GM18508 (cell line): ENCODE measurements around the gene EIF4G1.
"Not testable (repeated sequence)": the region's sequence is repeated elsewhere in the genome, so short reads cannot be mapped to it uniquely, and the experiment has no call there.

ENCODE experiments used
- ATAC-seq: cut with Tn5 transposase; IDR thresholded peaks from one replicate; pipeline ENCODE4 v1.9.1; 2021; ENCODE audit warnings: moderate number of reproducible peaks; ENCODE audit not compliant: insufficient read depth, unreplicated experiment

Gene EIF4G1

DNA sequence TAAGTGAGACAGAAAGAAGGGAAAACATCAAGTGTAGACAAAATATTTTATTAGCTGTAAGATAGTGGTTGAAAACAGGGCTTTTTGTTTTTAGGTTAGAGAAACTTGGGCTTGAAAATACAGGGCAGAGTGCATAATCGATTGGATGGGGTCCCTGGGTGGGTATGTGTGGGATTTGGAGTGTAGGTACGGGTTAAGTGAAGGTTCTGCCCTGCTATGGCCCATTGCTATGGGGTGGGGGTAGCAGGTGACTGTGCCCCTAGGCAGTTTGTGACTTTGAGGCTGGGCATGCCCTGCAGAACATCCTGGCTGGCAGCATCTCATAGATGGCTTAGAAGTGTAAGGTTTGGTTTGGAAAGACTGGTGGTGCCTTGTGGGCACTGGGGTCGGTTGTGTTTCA, 19.3 kb downstream of the EIF4G1 start:
- no peak for ATAC-seq

DNA sequence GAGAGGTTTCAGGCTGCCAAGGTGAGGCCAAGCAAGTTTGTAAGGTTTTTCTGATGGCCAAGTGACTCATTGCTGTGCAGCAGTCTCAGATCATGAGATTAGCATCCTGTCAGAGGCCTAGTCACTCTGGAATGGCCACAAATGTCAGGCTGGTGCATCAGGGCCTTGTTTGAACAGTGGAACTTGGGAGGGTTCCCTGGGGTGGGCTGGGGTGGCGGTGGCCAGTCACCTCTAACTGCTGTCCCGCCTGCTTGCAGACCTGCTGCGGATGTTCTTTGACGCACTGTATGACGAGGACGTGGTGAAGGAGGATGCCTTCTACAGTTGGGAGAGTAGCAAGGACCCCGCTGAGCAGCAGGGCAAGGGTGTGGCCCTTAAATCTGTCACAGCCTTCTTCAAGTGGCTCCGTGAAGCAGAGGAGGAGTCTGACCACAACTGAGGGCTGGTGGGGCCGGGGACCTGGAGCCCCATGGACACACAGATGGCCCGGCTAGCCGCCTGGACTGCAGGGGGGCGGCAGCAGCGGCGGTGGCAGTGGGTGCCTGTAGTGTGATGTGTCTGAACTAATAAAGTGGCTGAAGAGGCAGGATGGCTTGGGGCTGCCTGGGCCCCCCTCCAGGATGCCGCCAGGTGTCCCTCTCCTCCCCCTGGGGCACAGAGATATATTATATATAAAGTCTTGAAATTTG, 20.2 kb downstream of the EIF4G1 start:
- ATAC-seq: no peak

DNA sequence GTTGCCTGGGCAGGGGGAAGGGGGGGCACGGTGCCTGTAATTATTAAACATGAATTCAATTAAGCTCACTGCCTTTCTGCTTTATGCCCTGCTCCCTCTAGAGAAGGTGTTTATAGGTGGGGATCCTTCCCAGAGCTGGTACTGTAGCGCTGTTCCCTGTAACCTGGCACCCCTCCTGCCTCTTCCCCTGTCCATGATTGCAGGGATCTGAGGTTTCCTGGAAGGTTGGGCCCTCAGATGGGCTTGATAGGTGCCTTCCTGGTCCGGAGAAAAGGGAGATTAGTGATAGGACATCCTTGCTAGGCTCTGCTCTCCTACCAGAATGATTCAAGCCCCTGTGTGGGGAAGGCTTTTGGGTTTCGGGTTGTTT, 20.9 kb downstream of the EIF4G1 start:
- no peak for ATAC-seq

DNA sequence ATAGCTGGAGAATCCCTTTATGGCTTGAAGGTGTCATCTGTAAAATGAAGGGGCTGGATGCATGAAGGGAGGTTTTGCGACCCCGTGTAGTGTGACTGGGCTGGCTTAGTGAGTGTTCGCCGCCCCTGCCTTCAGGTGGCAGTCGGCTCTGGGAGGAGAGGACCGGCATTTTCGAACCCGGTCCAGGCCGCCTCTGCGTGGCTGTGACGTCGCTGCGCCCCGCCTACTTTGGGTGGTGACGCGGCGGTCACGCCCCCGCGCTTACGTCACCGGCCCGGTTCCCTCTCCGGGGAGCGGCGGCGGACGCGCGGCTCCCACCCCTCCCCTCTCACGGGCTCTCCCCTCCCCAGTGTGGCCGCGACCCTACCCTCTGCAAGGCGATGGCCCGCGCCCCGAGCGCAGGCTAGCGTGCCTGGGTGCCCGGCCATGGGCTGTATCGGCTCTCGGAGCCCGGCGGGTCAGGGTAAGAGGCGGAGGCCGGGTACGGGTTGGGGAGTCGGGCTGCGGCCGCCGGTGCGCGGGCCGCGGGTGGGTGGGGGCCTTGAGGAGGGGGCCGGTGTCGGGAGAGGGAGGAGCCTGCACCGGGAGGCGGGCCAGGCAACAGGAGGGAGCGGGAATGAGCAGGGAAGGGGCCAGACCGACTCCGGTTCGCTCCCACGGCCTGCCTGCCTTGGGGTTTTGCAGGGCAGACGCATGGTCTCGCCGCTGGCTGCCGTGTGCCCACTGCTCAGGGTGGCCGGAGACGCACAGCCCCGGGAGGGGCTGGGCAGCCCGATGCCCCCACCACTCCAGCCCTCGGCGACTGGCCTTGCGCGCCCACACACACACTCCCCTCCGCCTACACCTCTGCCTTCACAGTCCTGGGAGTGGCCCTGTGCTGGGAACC, 21.5 kb downstream of the EIF4G1 start:
- ATAC-seq: no peak

DNA sequence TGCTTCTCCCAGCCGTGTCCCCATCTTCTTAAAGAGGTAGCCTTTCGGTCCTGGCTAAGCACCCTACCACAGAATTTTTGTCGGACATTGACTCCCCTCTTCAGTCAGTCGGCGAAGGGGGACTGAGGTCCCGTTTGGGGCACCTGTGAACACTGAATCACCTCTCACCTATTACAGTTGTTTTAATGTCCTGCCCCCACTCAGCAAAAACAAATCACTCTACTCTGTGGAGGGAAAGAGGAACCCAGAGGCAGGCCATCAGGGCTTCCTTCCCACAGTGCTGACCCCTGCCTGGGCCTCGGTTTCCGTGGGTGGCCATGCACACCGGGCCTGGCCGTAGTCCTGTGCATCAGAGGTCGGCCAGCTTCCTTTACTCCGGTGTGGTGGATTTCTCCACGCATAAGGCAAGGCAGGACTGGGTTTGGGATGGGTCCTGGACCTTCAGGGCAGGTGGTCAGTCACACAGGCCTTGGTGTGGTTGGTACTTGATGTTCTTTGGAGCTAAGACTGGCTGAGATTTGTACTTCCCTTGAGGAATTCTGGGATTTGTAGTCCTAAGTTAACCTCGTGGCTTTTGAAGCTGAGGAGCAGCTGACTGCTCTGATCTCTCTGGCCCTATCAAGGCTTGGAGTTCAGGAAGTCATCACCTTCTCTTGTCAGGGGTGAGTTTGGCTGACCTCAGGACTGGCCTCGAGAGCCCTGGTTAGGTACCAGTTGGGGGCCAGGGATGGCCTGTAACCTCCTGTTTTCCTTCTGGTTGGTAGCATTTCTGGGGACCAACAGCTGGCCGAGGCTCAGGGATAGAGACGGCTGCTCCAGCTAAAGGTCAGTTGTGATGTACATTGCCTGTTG, 22.4 kb downstream of the EIF4G1 start:
- ATAC-seq: no peak

DNA sequence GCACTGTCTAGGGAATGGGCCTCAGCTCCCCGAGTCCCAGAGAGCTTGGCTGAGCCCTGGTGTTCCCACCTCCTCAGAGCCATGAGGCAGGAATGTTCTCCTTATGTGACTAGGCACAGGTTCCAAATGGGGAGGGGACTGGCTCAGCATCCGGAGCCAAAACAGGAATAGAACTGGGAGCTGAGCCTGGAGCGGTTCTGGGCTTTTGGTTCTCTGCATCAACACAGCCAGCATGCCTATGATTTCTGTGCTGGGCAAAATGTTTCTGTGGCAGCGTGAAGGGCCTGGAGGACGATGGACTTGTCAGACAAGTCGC, 23.0 kb downstream of the EIF4G1 start, which contains the start of gene FAM131A:
FAM131A (plus strand) TSS at position 202 of the 316 bp plus-strand sequence; CDS start at position 233, 31 bp downstream.
- no peak for ATAC-seq

DNA sequence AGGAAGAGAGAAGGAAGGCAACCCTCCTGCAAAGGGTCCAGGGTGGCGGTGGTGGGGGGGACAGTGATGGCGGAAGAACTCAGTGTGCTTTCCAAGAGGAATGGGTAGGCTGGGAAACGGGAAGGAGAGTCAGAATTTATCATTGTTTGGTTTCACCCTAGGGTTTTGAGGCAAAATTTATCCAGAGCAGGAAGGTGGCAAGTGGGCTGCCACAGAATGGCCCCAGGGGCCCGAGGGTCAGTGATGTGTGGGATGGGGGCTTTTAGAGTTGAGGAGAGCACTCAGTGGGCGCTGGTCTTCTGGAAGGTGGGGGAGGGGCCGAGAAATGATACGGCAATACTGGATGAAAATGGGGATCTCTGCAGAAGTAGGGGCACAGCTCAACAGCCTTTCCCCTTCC, 23.6 kb downstream of the EIF4G1 start:
- ATAC-seq: no peak

DNA sequence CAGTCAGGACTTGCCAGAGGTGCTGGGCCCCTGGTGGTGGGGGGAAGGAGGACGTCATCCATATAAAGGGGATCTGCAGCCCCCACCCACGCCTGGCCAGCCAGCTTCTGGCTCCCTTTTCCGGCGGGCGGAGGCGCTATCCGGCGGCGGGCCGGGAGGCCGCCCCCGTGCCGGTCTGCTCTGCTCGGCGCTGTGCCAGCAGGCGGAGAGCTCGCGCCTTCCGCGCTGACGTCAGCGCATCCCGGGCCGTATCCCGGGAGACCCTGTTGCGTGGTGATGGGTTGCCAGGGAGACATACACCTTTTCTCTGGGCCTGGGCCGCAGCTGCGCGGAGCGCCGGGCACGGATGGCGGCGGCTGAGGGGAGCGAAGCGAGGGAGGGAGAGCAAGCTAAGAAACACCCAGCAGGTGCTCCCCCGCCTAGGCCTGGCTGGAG, 24.1 kb downstream of the EIF4G1 start:
- no peak for ATAC-seq

DNA sequence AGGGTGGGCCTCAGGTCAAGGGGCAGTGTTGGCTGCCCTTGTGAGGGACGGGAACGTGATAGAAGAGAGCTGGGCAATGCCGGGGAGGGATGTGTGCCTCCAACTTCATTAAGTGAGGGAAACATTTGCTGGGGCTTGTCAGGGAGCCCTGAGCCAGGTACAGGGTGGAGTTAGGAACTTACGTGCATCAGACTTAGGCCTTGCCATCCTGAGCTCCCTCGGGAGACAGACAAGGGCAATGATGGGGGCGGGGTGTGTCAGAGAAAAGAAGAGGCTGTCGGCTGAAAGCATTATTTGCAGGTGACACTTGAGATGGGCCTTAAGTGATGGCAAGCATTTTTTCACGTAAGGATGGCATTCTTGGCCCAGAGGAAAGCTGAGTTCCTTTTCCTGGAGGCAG, 24.6 kb downstream of the EIF4G1 start:
- no peak for ATAC-seq

DNA sequence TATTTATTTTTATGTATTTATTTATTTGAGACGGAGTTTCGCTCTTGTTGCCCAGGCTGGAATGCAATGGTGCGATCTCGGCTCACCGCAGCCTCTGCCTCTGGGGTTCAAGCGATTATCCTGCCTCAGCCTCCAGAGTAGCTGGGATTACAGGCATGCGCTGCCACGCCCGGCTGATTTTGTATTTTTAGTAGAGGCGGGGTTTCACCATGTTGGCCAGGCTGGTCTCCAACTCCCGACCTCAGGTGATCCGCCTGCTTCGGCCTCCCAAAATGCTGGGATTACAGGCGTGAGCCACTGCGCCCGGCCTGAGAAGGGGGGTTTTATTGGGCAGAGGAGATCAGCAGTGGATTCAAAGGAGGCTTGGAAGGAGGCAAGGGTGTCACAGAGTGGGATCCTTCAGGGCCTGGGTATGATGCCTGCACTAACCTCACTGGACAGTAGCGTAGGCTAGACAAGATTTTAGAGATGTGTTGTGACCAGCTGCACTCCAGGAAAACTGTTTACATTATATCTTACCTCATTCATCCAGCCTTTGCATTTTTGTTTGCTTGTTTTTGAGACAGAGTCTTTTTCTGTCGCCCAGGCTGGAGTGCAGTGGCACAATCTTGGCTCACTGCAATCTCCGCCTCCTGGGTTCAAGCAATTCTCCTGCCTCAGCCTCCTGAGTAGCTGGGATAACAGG, 25.2 kb downstream of the EIF4G1 start:
- ATAC-seq: not testable (repeated sequence)

DNA sequence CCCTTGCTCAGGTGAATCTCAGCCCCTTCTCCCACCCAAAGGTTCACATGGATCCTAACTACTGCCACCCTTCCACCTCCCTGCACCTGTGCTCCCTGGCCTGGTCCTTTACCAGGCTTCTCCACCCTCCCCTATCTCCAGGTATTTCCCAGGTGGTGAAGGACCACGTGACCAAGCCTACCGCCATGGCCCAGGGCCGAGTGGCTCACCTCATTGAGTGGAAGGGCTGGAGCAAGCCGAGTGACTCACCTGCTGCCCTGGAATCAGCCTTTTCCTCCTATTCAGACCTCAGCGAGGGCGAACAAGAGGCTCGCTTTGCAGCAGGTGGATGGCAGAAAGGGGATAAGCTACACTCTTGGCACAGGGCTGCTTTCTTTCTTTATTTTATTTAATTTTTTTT, 27.5 kb downstream of the EIF4G1 start:
- no peak for ATAC-seq

DNA sequence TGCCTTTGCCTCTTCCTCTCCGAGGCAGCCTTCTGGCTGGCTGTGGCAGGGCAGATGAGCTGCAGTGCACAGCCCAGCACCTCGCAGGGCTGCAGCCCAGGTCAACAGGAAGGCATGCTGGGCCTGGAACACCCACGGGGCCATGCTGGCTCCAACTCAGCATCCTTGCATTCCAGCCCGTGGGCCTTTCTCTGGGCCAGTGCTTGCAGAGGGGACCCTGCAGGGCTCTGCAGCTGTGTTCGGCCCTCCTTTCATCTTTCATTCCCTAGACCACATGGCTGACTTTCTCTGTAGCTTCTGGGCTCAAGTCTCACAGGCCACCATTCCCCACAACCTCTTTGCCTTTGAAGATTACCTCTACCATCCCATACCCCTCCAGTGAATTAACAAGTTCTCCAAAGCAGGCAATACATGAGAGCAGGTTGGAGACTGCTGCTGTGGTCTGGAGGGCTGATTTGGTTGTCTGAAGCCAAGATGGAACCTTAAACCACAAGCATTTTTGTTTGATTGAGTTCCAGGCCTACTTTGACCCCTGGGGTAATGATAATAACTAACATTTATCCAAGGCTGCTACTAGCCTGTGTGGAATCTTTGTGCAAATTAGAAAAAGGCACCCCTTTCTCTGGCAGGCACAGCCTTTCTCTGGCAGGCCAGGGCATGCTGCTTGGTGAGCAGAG, 28.9 kb downstream of the EIF4G1 start:
- no peak for ATAC-seq

DNA sequence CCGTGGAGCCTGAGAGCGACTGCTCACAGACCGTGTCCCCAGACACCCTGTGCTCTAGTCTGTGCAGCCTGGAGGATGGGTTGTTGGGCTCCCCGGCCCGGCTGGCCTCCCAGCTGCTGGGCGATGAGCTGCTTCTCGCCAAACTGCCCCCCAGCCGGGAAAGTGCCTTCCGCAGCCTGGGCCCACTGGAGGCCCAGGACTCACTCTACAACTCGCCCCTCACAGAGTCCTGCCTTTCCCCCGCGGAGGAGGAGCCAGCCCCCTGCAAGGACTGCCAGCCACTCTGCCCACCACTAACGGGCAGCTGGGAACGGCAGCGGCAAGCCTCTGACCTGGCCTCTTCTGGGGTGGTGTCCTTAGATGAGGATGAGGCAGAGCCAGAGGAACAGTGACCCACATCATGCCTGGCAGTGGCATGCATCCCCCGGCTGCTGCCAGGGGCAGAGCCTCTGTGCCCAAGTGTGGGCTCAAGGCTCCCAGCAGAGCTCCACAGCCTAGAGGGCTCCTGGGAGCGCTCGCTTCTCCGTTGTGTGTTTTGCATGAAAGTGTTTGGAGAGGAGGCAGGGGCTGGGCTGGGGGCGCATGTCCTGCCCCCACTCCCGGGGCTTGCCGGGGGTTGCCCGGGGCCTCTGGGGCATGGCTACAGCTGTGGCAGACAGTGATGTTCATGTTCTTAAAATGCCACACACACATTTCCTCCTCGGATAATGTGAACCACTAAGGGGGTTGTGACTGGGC, 30.3 kb downstream of the EIF4G1 start:
- no peak for ATAC-seq

DNA sequence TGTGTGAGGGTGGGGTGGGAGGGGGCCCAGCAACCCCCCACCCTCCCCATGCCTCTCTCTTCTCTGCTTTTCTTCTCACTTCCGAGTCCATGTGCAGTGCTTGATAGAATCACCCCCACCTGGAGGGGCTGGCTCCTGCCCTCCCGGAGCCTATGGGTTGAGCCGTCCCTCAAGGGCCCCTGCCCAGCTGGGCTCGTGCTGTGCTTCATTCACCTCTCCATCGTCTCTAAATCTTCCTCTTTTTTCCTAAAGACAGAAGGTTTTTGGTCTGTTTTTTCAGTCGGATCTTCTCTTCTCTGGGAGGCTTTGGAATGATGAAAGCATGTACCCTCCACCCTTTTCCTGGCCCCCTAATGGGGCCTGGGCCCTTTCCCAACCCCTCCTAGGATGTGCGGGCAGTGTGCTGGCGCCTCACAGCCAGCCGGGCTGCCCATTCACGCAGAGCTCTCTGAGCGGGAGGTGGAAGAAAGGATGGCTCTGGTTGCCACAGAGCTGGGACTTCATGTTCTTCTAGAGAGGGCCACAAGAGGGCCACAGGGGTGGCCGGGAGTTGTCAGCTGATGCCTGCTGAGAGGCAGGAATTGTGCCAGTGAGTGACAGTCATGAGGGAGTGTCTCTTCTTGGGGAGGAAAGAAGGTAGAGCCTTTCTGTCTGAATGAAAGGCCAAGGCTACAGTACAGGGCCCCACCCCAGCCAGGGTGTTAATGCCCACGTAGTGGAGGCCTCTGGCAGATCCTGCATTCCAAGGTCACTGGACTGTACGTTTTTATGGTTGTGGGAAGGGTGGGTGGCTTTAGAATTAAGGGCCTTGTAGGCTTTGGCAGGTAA, 31.1 kb downstream of the EIF4G1 start:
- ATAC-seq: no peak

DNA sequence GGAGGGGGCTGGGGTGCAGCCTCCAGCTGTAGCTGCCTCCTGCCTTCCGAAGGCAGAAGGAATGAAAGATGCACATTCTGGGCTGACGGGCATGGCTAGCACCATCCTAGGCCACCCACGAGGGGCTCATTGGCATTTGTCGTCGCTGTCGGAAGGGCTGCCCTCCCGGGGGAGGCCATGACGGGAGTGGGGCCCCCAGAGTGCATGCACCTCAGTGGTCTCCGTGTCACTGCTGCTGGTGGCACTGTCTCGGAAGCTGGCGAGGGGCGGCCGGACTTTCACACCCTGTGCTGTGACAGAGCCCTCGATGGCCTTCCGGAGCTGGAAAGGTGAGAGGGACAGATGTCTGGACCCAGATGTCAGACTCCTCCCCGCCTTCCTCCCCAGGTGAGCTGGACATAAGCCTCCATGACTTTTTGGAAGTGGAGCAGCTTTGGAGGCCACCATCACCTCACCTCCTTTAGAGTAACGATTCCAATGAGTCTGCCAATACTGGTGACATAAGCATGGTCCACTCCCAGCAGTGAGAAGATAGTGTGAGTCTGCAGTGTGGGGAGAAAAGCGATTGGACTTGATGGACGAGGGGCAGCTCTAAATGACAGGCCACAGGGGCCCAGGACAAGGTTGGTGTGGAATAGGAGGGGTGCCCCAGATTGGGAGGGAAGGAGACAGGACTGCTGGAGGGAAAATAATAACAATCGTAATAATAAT, 32.2 kb downstream of the EIF4G1 start:
- ATAC-seq: no peak

DNA sequence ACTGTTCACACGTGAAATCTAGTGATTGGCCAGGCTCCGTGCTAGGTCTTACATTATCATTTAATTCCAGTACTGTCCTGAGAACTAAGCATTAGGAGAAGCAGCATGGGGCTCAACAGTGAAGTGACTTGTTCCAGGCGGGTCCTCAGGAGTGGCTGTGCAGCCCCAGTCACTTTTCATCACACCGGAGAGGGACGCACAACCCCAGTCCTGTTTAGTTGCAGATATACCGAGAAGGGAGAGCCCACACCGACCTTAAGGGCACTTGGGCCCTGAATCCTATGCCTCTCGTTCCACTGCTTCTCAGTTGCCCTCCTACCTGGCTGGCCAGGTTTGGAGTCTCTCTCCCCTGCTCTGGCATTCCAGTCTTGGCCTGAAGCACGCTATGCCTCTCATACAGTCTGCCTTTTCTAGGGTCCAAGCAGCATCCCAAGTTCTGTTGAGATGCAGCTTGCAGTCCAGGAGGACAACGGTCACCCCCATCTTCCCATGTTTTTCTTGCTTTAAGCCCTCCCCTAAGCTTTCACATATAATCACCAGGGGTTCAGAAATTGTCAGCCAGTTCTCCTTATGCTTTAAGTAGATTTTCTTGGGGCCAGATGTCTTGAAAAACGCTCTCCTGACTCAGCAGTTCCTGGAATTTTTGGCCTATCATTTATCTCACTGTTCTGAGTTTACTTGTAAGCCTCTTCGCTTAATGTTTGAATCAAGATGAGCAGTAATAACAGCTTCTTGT, 33.1 kb downstream of the EIF4G1 start:
- ATAC-seq: no peak

DNA sequence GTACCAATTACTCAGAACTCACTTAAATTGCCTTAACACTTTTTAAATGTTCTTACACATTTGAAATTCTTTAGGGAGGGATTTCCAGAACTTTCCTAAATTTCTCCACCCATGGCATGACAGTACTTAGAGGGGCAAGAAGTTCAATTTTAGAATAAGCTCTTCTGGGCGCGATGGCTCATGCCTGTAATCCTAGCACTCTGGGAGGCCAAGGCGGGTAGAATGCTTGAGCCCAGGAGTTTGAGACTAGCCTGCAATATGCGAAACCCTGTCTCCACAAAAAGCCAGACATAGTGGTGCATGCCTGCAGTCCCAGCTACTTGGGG, 33.6 kb downstream of the EIF4G1 start:
- ATAC-seq: no peak
